Mesenchymal stem cell (in vitro differentiated cells and primary cell): ENCODE measurements around the gene CDK5RAP2.

Experiments used
- DNase-seq: peaks from one replicate; pipeline ENCODE4 v3.0.0-alpha.2; 2013
- H2AFZ ChIP-seq: one replicate; pipeline ENCODE4 v1.6.1; 2013; ENCODE audit warnings: low read depth, mild to moderate bottlenecking, control low read depth, inconsistent platforms, low read length, moderate library complexity
- H2AK5ac ChIP-seq: 2 replicates; pipeline ENCODE4 v1.6.1; 2013; ENCODE audit warnings: low read length, moderate library complexity, mild to moderate bottlenecking, inconsistent platforms; ENCODE audit not compliant: severe bottlenecking
- H2BK120ac ChIP-seq: one replicate; pipeline ENCODE4 v1.6.1; 2013; ENCODE audit warnings: low read depth, mild to moderate bottlenecking, inconsistent platforms, low read length, moderate library complexity
- H2BK12ac ChIP-seq, 2 experiments: one replicate each; pipeline ENCODE4 v1.6.1; 2013; ENCODE audit warnings: inconsistent platforms in 2 of 2, low read length in 2 of 2, mild to moderate bottlenecking in 2 of 2, moderate library complexity in 2 of 2, control low read depth in 1 of 2
- H2BK15ac ChIP-seq: one replicate; pipeline ENCODE4 v1.6.1; 2013; ENCODE audit warnings: mild to moderate bottlenecking, low read depth, inconsistent platforms; ENCODE audit not compliant: poor library complexity, severe bottlenecking
- H2BK5ac ChIP-seq: 2 replicates; pipeline ENCODE4 v1.6.1; 2013; ENCODE audit warnings: low read depth, mild to moderate bottlenecking, low read length, control low read depth, inconsistent platforms; ENCODE audit not compliant: poor library complexity, severe bottlenecking
- H3K14ac ChIP-seq, 2 experiments: one replicate each; pipeline ENCODE4 v1.6.1; 2013; ENCODE audit warnings: inconsistent platforms in 2 of 2, low read length in 2 of 2, control low read depth in 1 of 2, mild to moderate bottlenecking in 1 of 2, moderate library complexity in 1 of 2
- H3K18ac ChIP-seq, 2 experiments: one replicate each; pipeline ENCODE4 v1.6.1; 2013; ENCODE audit warnings: inconsistent platforms in 2 of 2, low read length in 2 of 2, control low read depth in 1 of 2, low read depth in 1 of 2, mild to moderate bottlenecking in 1 of 2
- H3K23ac ChIP-seq, 2 experiments: one replicate each; pipeline ENCODE4 v1.6.1; 2013; ENCODE audit warnings: inconsistent platforms in 2 of 2, low read length in 2 of 2, mild to moderate bottlenecking in 2 of 2, moderate library complexity in 2 of 2, control low read depth in 1 of 2
- H3K27ac ChIP-seq: 2 replicates; pipeline ENCODE4 v1.5.1; 2013; ENCODE audit warnings: mild to moderate bottlenecking, moderate library complexity, low read length, control low read depth, inconsistent platforms; ENCODE audit not compliant: poor library complexity, severe bottlenecking
- H3K27me3 ChIP-seq, 2 experiments: 2 replicates each; pipeline versions ENCODE4 v1.6.1 to v1.7.0; 2013; ENCODE audit warnings: low read length in 2 of 2, mild to moderate bottlenecking in 2 of 2, moderate library complexity in 2 of 2, control low read depth in 1 of 2, inconsistent platforms in 1 of 2; ENCODE audit not compliant: control insufficient read depth in 1 of 2, insufficient read depth in 1 of 2
- H3K36me3 ChIP-seq, 2 experiments: 2 replicates each; pipeline versions ENCODE4 v1.6.1 to v1.7.0; 2013; ENCODE audit warnings: low read length in 2 of 2, control low read depth in 1 of 2, inconsistent platforms in 1 of 2, low read depth in 1 of 2, mild to moderate bottlenecking in 1 of 2; ENCODE audit not compliant: insufficient read depth in 2 of 2, control insufficient read depth in 1 of 2
- H3K4ac ChIP-seq, 2 experiments: one replicate each; pipeline ENCODE4 v1.6.1; 2013; ENCODE audit warnings: inconsistent platforms in 2 of 2, low read length in 2 of 2, mild to moderate bottlenecking in 2 of 2, moderate library complexity in 2 of 2, control low read depth in 1 of 2, low read depth in 1 of 2
- H3K4me1 ChIP-seq: 2 replicates; pipeline ENCODE4 v1.6.1; 2013; ENCODE audit warnings: low read depth, low read length, control low read depth; ENCODE audit not compliant: control insufficient read depth, insufficient read depth
- H3K4me2 ChIP-seq: 2 replicates; pipeline ENCODE4 v1.6.1; 2013; ENCODE audit warnings: low read length, mild to moderate bottlenecking, inconsistent platforms; ENCODE audit not compliant: poor library complexity, severe bottlenecking
- H3K4me3 ChIP-seq, 2 experiments: 2 replicates each; pipeline versions ENCODE4 v1.5.1 to v1.7.0; 2013; ENCODE audit warnings: low read length in 2 of 2, mild to moderate bottlenecking in 2 of 2, control low read depth in 1 of 2, low read depth in 1 of 2; ENCODE audit not compliant: insufficient read depth in 1 of 2
- H3K79me1 ChIP-seq: replicated peaks from 2 replicates; pipeline ENCODE4 v1.6.1; 2013; ENCODE audit warnings: mild to moderate bottlenecking, control low read depth, low read length, inconsistent platforms; ENCODE audit not compliant: poor library complexity, severe bottlenecking
- H3K9ac ChIP-seq: 2 replicates; pipeline ENCODE4 v1.7.0; 2013; ENCODE audit warnings: mild to moderate bottlenecking, low read length, moderate library complexity
- H3K9me3 ChIP-seq: 2 replicates; pipeline ENCODE4 v1.7.0; 2013; ENCODE audit warnings: mild to moderate bottlenecking, low read length; ENCODE audit not compliant: control insufficient read depth
- H4K8ac ChIP-seq: one replicate; pipeline ENCODE4 v1.6.1; 2013; ENCODE audit warnings: inconsistent platforms, mild to moderate bottlenecking, low read length, moderate library complexity
- H4K91ac ChIP-seq: one replicate; pipeline ENCODE4 v1.6.1; 2013; ENCODE audit warnings: mild to moderate bottlenecking, low read length, inconsistent platforms
- WGBS: methylation state at CpG from one replicate; pipeline ENCODE4 v1.1.7; 2013; ENCODE audit warnings: mixed read lengths; 5-methylcytosine and 5-hydroxymethylcytosine counted together

CDK5RAP2 gene

GRCh38 chr9:120447959-120448500, 131.9 kb downstream of the CDK5RAP2 start:
- Histone ChIP-seq H2BK12ac (no peak overlapping the region), H4K8ac (no peak overlapping the region), H3K79me1 (peaks cover 29% of the 10 kb centered on the region), H3K4me2 (no peak overlapping the region), H3K4ac (no peak overlapping the region), H3K27me3 (no peaks in the 10 kb centered on the region), H3K4me3 (no peak overlapping the region), H3K4me1 (peaks cover 5% of the 10 kb centered on the region), H3K36me3 (peaks cover 4 to 34% of the 10 kb centered on the region in 2 experiments), H3K27ac (no peak overlapping the region), H2BK5ac (no peak overlapping the region), H4K91ac (no peak overlapping the region), H2BK15ac (no peak overlapping the region), H2BK120ac (no peak overlapping the region), H3K23ac (no peak overlapping the region), H3K18ac (no peak overlapping the region), H2AK5ac (no peak overlapping the region), H3K9ac (no peak overlapping the region), H2AFZ (no peak overlapping the region), H3K9me3 (no peaks in the 10 kb centered on the region), H3K14ac (no peak overlapping the region)
- 99% methylated on average over 9 of the region's 9 CpGs for WGBS
- no peak for DNase-seq

GRCh38 chr9:120446671-120447070, 133.3 kb downstream of the CDK5RAP2 start:
- Histone ChIP-seq H3K79me1 (peaks cover 29% of the 10 kb centered on the region), H3K36me3 (peaks cover 3 to 29% of the 10 kb centered on the region in 2 experiments), H3K27ac (no peak overlapping the region), H3K4me1 (peaks cover 7% of the 10 kb centered on the region), H4K91ac (no peak overlapping the region), H3K23ac (no peak overlapping the region), H3K14ac (no peak overlapping the region), H3K27me3 (no peaks in the 10 kb centered on the region), H3K4ac (no peak overlapping the region), H3K18ac (no peak overlapping the region), H3K9me3 (no peaks in the 10 kb centered on the region), H3K4me2 (no peak overlapping the region), H4K8ac (no peak overlapping the region), H3K9ac (no peak overlapping the region), H2BK15ac (no peak overlapping the region), H2BK120ac (no peak overlapping the region), H3K4me3 (no peak overlapping the region), H2BK5ac (no peak overlapping the region), H2BK12ac (no peak overlapping the region), H2AFZ (no peak overlapping the region), H2AK5ac (no peak overlapping the region)
- DNase-seq = no peak
- WGBS = 88% methylated on average over 4 of the region's 4 CpGs

- Histone ChIP-seq H3K23ac (no peak overlapping the region), H3K4me3 (no peak overlapping the region), H4K8ac (no peak overlapping the region), H3K9ac (peak overlapping the region; percentile 39), H3K4me1 (peaks cover 7% of the 10 kb centered on the region), H3K9me3 (no peaks in the 10 kb centered on the region), H3K79me1 (peaks cover 27% of the 10 kb centered on the region), H3K4ac (peak overlapping the region in 1 of 2 experiments; percentile 45), H2AK5ac (peak overlapping the region; percentile 35), H3K27ac (peak overlapping the region; percentile 56), H3K14ac (no peak overlapping the region), H2BK15ac (no peak overlapping the region), H2BK5ac (no peak overlapping the region), H2AFZ (no peak overlapping the region), H3K4me2 (no peak overlapping the region), H3K36me3 (peaks cover 9 to 24% of the 10 kb centered on the region in 2 experiments), H4K91ac (no peak overlapping the region), H2BK12ac (no peak overlapping the region), H2BK120ac (no peak overlapping the region), H3K27me3 (no peaks in the 10 kb centered on the region), H3K18ac (no peak overlapping the region)
- DNase-seq = no peak
- WGBS = 95% methylated on average over 3 of the region's 3 CpGs
Measured at GRCh38 chr9:120443976-120444375, 136.0 kb downstream of the CDK5RAP2 start.

- peaks cover 26% of the 10 kb centered on the region for H3K79me1 ChIP-seq
- H3K4me2 ChIP-seq = no peak overlapping the region
- no peak overlapping the region for H4K8ac ChIP-seq
- H3K9ac ChIP-seq = peak overlapping the region; percentile 39
- H4K91ac ChIP-seq = no peak overlapping the region
- no peaks in the 10 kb centered on the region for H3K9me3 ChIP-seq
- H2BK120ac ChIP-seq = no peak overlapping the region
- no peak overlapping the region for H3K4me3 ChIP-seq
- no peak overlapping the region for H2BK12ac ChIP-seq
- DNase-seq = peak; percentile 53
- H3K18ac ChIP-seq = no peak overlapping the region
- peaks cover 10 to 29% of the 10 kb centered on the region in 2 experiments for H3K36me3 ChIP-seq
- H3K4ac ChIP-seq = no peak overlapping the region
- H2BK15ac ChIP-seq = no peak overlapping the region
- peaks cover 7% of the 10 kb centered on the region for H3K4me1 ChIP-seq
- no peak overlapping the region for H2AK5ac ChIP-seq
- H3K14ac ChIP-seq = no peak overlapping the region
- H2BK5ac ChIP-seq = peak overlapping the region; percentile 49
- 53% methylated on average over 1 of the region's 2 CpGs for WGBS
- no peak overlapping the region for H3K23ac ChIP-seq
- H3K27me3 ChIP-seq = no peaks in the 10 kb centered on the region
- no peak overlapping the region for H2AFZ ChIP-seq
- H3K27ac ChIP-seq = peak overlapping the region; percentile 56
Measured at GRCh38 chr9:120443489-120443888, 136.5 kb downstream of the CDK5RAP2 start.
